Sigmoid colon (tissue), 4 donors: ENCODE measurements around the gene SETMAR.

Experiments
- EP300 ChIP-seq, 4 donors: sonication (generic); formaldehyde crosslinking; IDR thresholded peaks; one replicate each; pipeline ENCODE4 v1.6.1; 2017; ENCODE audit warnings: antibody characterized with exemption in 4 of 4
- POLR2A ChIP-seq, 2 donors: fragments of 450-650 bp; IDR thresholded peaks; one replicate each; pipeline ENCODE4 v1.6.1; 2016; ENCODE audit warnings: antibody characterized with exemption in 2 of 2, mild to moderate bottlenecking in 2 of 2, moderate library complexity in 2 of 2
- POLR2AphosphoS5 ChIP-seq, 4 donors: sonication (generic); formaldehyde crosslinking; IDR thresholded peaks; one replicate each; pipeline ENCODE4 v1.6.1; 2017; ENCODE audit warnings: antibody characterized with exemption in 4 of 4
- TF ChIP-seq, protein P1 (sequence below), 4 experiments: fragments of 450-650 bp in 3 of 4; fragments of 200-600 bp in 1 of 4; IDR thresholded peaks; one replicate each; pipeline ENCODE4 v1.5.1; 2016 to 2019; ENCODE audit warnings: antibody characterized with exemption in 4 of 4, mild to moderate bottlenecking in 3 of 4, moderate library complexity in 2 of 4

DNA sequence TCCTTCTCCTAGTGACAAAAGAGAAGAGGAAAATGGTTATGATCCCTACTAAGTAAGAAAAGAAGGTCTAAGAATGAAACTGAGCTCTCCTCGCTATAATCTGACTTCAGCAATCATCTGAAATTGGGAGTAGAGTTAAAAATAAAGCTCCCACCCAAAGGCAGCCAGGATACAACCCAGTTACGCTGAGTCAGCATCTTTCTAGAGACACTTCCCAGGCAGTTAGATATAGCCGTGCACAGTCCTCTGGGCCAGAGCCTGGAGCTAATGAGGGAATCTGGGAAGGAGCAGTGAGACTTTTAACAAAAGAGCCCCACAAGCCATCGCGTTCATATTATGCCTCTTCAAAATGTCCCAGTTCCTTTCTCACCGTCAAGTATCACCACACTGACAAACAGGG, 39.1 kb upstream of the SETMAR start:
- TF ChIP-seq, protein P1, sequence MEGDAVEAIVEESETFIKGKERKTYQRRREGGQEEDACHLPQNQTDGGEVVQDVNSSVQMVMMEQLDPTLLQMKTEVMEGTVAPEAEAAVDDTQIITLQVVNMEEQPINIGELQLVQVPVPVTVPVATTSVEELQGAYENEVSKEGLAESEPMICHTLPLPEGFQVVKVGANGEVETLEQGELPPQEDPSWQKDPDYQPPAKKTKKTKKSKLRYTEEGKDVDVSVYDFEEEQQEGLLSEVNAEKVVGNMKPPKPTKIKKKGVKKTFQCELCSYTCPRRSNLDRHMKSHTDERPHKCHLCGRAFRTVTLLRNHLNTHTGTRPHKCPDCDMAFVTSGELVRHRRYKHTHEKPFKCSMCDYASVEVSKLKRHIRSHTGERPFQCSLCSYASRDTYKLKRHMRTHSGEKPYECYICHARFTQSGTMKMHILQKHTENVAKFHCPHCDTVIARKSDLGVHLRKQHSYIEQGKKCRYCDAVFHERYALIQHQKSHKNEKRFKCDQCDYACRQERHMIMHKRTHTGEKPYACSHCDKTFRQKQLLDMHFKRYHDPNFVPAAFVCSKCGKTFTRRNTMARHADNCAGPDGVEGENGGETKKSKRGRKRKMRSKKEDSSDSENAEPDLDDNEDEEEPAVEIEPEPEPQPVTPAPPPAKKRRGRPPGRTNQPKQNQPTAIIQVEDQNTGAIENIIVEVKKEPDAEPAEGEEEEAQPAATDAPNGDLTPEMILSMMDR (IDR thresholded peaks at IDR 0.05), result no peak
- no peak for TF ChIP-seq POLR2A (IDR thresholded peaks at IDR 0.05)
- no peak for TF ChIP-seq EP300 (IDR thresholded peaks at IDR 0.05)
- no peak for TF ChIP-seq POLR2AphosphoS5 (IDR thresholded peaks at IDR 0.05)
